SK-N-SH (cell line): ENCODE results near the gene PANK4.

Experiments used
- CHD2 ChIP-seq: fragments of 150-350 bp; IDR thresholded peaks from 2 replicates; pipeline ENCODE4 v1.6.1; 2018; ENCODE audit warnings: low read length; ENCODE audit not compliant: partially characterized antibody
- EZH2phosphoT487 ChIP-seq: fragments of 200-600 bp; sonication (generic); IDR thresholded peaks from 2 replicates; pipeline ENCODE4 v1.6.1; 2017; ENCODE audit warnings: low read depth, mixed run types, mild to moderate bottlenecking, antibody characterized with exemption, moderate library complexity, borderline replicate concordance
- MEF2A ChIP-seq: IDR thresholded peaks from 2 replicates; pipeline ENCODE4 v1.4.0; 2012; ENCODE audit warnings: low read depth, borderline replicate concordance
- NRF1 ChIP-seq: IDR thresholded peaks from 2 replicates; pipeline ENCODE4 v1.6.1; 2012; ENCODE audit warnings: low read depth, mild to moderate bottlenecking, low read length
- POLR2AphosphoS5 ChIP-seq: IDR thresholded peaks from 2 replicates; pipeline ENCODE4 v1.6.1; 2012; ENCODE audit warnings: low read depth, low read length
- RAD21 ChIP-seq: IDR thresholded peaks from 2 replicates; pipeline ENCODE4 v1.6.1; 2012; ENCODE audit warnings: mild to moderate bottlenecking, low read length
- TAF1 ChIP-seq: IDR thresholded peaks from 2 replicates; pipeline ENCODE4 v1.6.1; 2012; ENCODE audit warnings: low read depth, mild to moderate bottlenecking, low read length, moderate library complexity, borderline replicate concordance
- TEAD4 ChIP-seq: IDR thresholded peaks from 2 replicates; pipeline ENCODE4 v1.4.0; 2012; ENCODE audit warnings: mild to moderate bottlenecking, borderline replicate concordance; ENCODE audit not compliant: insufficient read depth
- YY1 ChIP-seq: IDR thresholded peaks from 2 replicates; pipeline ENCODE4 v1.4.0; 2012; ENCODE audit warnings: low read depth, mild to moderate bottlenecking
- TF ChIP-seq, protein P1 (sequence below): fragments of 200-600 bp; sonication (generic); IDR thresholded peaks from 2 replicates; pipeline ENCODE4 v1.6.1; 2017; ENCODE audit warnings: antibody characterized with exemption, mild to moderate bottlenecking, moderate library complexity
- TF ChIP-seq, protein P2 (sequence below): fragments of 150-350 bp; IDR thresholded peaks from 2 replicates; pipeline ENCODE4 v1.6.1; 2017; ENCODE audit warnings: antibody characterized with exemption, low read length, low read depth, borderline replicate concordance

DNA sequence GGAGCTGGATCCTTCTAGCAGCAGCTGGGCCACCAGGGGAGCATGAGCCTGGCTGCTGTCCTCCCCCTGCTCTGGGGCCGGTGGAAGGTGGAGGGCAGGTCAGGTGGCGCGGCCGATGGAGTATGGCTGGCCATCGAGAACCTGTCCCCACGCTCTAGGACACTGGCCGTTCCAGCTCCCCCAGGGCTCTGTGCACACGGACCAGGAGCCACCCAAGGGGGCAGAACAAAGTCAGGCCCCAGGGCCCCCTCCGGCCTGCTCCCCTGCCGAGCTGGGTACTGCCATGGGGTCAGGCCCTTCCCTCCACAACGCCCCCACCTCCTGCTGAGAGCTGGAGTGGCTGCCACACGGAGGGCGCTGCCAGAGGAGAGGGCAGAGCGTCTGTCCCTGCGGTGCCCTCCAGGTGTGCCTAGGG lies 54.8 kb downstream of the PANK4 start:
- TF ChIP-seq, protein P1, sequence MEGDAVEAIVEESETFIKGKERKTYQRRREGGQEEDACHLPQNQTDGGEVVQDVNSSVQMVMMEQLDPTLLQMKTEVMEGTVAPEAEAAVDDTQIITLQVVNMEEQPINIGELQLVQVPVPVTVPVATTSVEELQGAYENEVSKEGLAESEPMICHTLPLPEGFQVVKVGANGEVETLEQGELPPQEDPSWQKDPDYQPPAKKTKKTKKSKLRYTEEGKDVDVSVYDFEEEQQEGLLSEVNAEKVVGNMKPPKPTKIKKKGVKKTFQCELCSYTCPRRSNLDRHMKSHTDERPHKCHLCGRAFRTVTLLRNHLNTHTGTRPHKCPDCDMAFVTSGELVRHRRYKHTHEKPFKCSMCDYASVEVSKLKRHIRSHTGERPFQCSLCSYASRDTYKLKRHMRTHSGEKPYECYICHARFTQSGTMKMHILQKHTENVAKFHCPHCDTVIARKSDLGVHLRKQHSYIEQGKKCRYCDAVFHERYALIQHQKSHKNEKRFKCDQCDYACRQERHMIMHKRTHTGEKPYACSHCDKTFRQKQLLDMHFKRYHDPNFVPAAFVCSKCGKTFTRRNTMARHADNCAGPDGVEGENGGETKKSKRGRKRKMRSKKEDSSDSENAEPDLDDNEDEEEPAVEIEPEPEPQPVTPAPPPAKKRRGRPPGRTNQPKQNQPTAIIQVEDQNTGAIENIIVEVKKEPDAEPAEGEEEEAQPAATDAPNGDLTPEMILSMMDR: no peak
- TF ChIP-seq, protein P2, sequence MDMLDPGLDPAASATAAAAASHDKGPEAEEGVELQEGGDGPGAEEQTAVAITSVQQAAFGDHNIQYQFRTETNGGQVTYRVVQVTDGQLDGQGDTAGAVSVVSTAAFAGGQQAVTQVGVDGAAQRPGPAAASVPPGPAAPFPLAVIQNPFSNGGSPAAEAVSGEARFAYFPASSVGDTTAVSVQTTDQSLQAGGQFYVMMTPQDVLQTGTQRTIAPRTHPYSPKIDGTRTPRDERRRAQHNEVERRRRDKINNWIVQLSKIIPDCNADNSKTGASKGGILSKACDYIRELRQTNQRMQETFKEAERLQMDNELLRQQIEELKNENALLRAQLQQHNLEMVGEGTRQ: no peak
- TF ChIP-seq POLR2AphosphoS5 (no peak), RAD21 (no peak), EZH2phosphoT487 (no peak), TEAD4 (no peak), CHD2 (no peak), NRF1 (no peak), TAF1 (no peak), MEF2A (no peak), YY1 (no peak)
